Aorta (tissue), 5 donors: ENCODE results near the gene MRPL49. TPM values are rescaled to one million over a fixed set of nuclear protein-coding genes. Genes with fewer than 3 reads are reported as not detected.

ENCODE experiments used
- ATAC-seq: fragments of 200-7000 bp; cut with Tn5 transposase; one replicate; pipeline ENCODE4 v1.9.1; 2022; ENCODE audit warnings: moderate library complexity; ENCODE audit not compliant: low FRiP score
- DNase-seq, 2 donors: peaks; one replicate each; pipeline ENCODE4 v3.0.0-alpha.2; 2020
- H3K27ac ChIP-seq, 2 donors: one replicate each; pipeline ENCODE4 v1.5.1; 2013; ENCODE audit warnings: low read length in 2 of 2, mild to moderate bottlenecking in 2 of 2, moderate library complexity in 2 of 2, control low read depth in 1 of 2, inconsistent platforms in 1 of 2, low read depth in 1 of 2
- H3K27me3 ChIP-seq, 2 donors: one replicate each; pipeline ENCODE4 v1.6.1; 2013; ENCODE audit warnings: control low read depth in 1 of 2, low read length in 1 of 2, mild to moderate bottlenecking in 1 of 2, moderate library complexity in 1 of 2; ENCODE audit not compliant: insufficient read depth in 2 of 2, control insufficient read depth in 1 of 2
- H3K36me3 ChIP-seq, 2 donors: one replicate each; pipeline ENCODE4 v1.6.1; 2013; ENCODE audit warnings: control low read depth in 1 of 2, low read length in 1 of 2, mild to moderate bottlenecking in 1 of 2; ENCODE audit not compliant: insufficient read depth in 2 of 2, control insufficient read depth in 1 of 2
- H3K4me1 ChIP-seq, 2 donors: one replicate each; pipeline ENCODE4 v1.6.1; 2013; ENCODE audit warnings: low read length in 2 of 2, control low read depth in 1 of 2, mild to moderate bottlenecking in 1 of 2, moderate library complexity in 1 of 2; ENCODE audit not compliant: insufficient read depth in 2 of 2, control insufficient read depth in 1 of 2
- H3K4me3 ChIP-seq, 2 donors: one replicate each; pipeline ENCODE4 v1.5.1; 2013; ENCODE audit warnings: low read length in 2 of 2, control low read depth in 1 of 2, mild to moderate bottlenecking in 1 of 2
- H3K9me3 ChIP-seq: one replicate; pipeline ENCODE4 v1.6.1; 2013; ENCODE audit warnings: mild to moderate bottlenecking, low read length; ENCODE audit not compliant: control insufficient read depth
- WGBS, 2 donors: extraction: QIAGEN DNeasy Blood & Tissue Kit; methylation state at CpG; one replicate each; pipeline ENCODE4 v1.1.7; 2013; 5-methylcytosine and 5-hydroxymethylcytosine counted together
- intact Hi-C, 2 donors: fragments of 100-400 bp; cut with DNase I; formaldehyde crosslinking; loops; one replicate each; pipeline versions ENCODE4 v1.14.2 to v1.15.0; 2022
- polyA plus RNA-seq, 2 donors: library from polyadenylated mRNA; stranded (reverse); fragments of 200-250 nt; gene quantifications; one replicate each; pipeline ENCODE4 v1.2.3, GENCODE V29; 2013
- total RNA-seq, 2 donors: library from RNA; stranded (reverse); fragmentation: NEBNext Ultra II Directional; extraction: Animal tissue kit (Norgen Biotek cat#: 25700); gene quantifications; one replicate each; pipeline ENCODE4 v1.2.1, GENCODE V29; 2021
- donor health status: healthy with polysubstance abuse.
- donor health status: Bipolar disorder and iron deficiency.
- donor health status: DM: no; HTN: no; CAD: no.
- donor health status: DM: no; HTN: no; CAD: no.
- donor health status: DM: yes; HTN: yes; CAD: no.

The MRPL49 gene
- total and polyA plus RNA-seq, 4 donors, result 35.0 to 52.2 (median 40.7) TPM

- H3K4me3 ChIP-seq, result no peak overlapping the region
- H3K9me3 ChIP-seq, result no peaks in the 10 kb centered on the region
- intact Hi-C loops, result no loop called here
- ATAC-seq (no peak), DNase-seq (no peak)
- H3K36me3 ChIP-seq, result peaks cover 0 to 4% of the 10 kb centered on the region in 2 donors
- no peak overlapping the region for H3K27ac ChIP-seq
- H3K4me1 ChIP-seq, result no peaks in the 10 kb centered on the region
- H3K27me3 ChIP-seq, result no peaks in the 10 kb centered on the region
- WGBS, 2 donors, result 92 to 93% methylated on average over 38 of the region's 38 CpGs
Observed at GRCh38 chr11:65108469-65109123, 13.5 kb upstream of the MRPL49 start.

GRCh38 chr11:65109231-65110198, 12.6 kb upstream of the MRPL49 start:
- H3K27me3 ChIP-seq, result no peaks in the 10 kb centered on the region
- H3K9me3 ChIP-seq, result no peaks in the 10 kb centered on the region
- WGBS, 2 donors, result 86 to 87% methylated on average over 36 of the region's 36 CpGs
- intact Hi-C loops, result no loop called here
- H3K4me3 ChIP-seq, result no peak overlapping the region
- H3K27ac ChIP-seq, result no peak overlapping the region
- H3K4me1 ChIP-seq, result no peaks in the 10 kb centered on the region
- DNase-seq (no peak), ATAC-seq (no peak)
- peaks cover 0 to 4% of the 10 kb centered on the region in 2 donors for H3K36me3 ChIP-seq

DNA sequence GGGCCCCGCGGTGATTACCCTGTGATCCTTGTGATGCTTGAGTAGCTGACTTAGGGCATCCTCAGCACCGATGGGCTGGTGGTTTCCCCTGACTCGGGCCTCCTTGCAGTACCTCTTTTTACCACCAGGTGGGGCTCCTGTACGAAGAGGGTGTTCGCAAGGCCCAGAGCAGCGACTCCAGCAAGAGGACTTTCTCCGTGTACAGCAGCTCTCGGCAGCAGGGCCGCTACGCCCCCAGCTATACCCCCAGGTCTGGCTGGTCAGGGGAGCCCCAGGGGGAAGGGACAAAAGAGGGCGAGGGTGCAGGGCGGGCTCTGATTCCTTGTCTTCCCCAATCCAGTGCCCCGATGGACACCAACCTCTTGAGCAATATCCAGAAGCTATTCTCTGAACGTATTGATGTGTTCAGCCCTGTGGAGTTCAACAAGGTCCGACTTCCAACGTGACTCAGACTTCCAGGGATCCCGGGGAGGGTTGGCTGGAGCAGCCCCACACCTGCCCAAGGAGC, 11.7 kb upstream of the MRPL49 start:
- intact Hi-C loops, result no loop called here
- WGBS, 2 donors, result 8 to 12% methylated on average over 18 of the region's 18 CpGs
- Histone ChIP-seq H3K27me3 (no peaks in the 10 kb centered on the region), H3K9me3 (no peaks in the 10 kb centered on the region), H3K4me3 (no peak overlapping the region), H3K36me3 (peaks cover 0 to 4% of the 10 kb centered on the region in 2 donors), H3K4me1 (no peaks in the 10 kb centered on the region), H3K27ac (peak overlapping the region in 1 of 2 donors; percentile 28)
- ATAC-seq (peak; percentile 81), DNase-seq (peak; percentile 90 to 96)

DNA sequence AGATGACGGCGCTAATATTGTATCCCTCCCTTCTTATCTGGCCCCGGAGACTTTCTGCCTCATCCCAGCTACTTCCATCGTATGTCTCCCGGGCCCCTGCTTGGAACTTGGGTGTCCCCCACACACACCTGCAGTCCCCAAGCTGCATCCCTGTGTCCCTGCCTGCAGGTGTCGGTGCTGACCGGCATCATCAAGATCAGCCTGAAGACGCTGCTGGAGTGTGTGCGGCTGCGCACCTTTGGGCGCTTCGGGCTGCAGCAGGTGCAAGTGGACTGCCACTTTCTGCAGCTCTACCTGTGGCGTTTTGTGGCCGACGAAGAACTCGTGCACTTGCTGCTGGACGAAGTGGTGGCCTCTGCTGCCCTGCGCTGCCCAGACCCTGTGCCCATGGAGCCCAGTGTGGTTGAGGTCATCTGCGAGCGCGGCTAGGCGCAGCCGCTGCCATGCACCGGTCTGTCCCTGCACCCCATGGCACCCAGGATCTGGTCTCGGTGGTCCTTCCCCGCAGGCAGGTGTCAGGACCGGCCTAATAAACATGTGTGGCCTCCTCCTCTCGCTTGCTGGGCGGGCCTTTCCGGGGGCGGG, 10.9 kb upstream of the MRPL49 start:
- Histone ChIP-seq H3K4me1 (no peaks in the 10 kb centered on the region), H3K27ac (no peak overlapping the region), H3K9me3 (no peaks in the 10 kb centered on the region), H3K36me3 (peaks cover 0 to 4% of the 10 kb centered on the region in 2 donors), H3K27me3 (no peaks in the 10 kb centered on the region), H3K4me3 (no peak overlapping the region)
- DNase-seq, result no peak
- intact Hi-C loops, result no loop called here
- 61 to 63% methylated on average over 31 of the region's 31 CpGs for WGBS, 2 donors
- no peak for ATAC-seq

DNA sequence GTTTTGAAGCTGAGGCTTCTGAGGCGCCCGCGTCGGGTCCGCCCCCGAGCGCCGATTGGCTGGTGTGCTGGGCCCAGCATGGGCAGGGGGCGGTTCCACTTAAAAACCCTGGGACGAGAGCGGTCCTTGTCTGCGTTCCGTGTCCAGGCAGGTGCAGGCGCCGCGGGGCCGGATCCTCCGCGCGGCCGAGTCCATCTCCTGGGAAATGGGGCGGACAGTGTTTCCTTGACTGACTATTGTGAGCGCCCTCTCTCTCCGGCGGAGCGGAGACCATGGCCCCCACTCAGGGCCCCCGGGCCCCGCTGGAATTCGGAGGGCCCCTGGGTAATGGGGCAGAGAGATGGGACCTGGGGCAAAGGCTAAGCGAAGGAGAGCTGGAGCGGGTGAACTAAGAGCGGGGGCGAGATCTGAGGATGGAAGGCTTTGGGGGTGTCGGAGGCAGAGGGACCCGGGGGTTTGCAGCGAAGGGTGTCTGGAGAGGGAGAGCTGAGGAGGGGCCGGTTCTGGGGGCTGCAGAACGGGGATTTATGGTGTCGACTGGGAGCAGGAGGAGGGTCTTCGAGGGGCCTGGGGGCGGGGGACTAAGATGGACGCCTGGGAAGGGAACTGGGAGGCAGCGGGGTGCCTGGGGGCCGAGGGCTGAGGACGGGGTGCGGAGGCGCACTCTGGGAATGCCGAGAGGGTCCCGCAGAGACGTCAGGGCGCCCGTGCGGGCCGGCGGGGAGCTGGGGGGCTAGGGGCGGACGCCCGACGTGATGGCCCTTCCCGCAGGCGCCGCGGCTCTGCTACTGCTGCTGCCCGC, 10.2 kb upstream of the MRPL49 start, which contains the start of gene TM7SF2:
TM7SF2 (plus strand) TSS at position 129 of the 802 bp plus-strand sequence; CDS start at position 273, 144 bp downstream.
- intact Hi-C loops, result no loop called here
- 0 to 1% methylated on average over 54 to 64 of the region's 64 CpGs for WGBS, 2 donors
- Histone ChIP-seq H3K27me3 (no peaks in the 10 kb centered on the region), H3K4me1 (no peaks in the 10 kb centered on the region), H3K27ac (peak within 1 kb of the TSS in 1 of 2 donors; percentile 28), H3K9me3 (no peaks in the 10 kb centered on the region), H3K4me3 (peak within 1 kb of the TSS in 1 of 2 donors; percentile 4), H3K36me3 (peaks cover 0 to 4% of the 10 kb centered on the region in 2 donors)
- DNase-seq, result peak; percentile 97 to 99
- ATAC-seq, result peak; percentile 91

GRCh38 chr11:65112546-65113360, 9.4 kb upstream of the MRPL49 start:
- Histone ChIP-seq H3K27ac (no peak overlapping the region), H3K27me3 (no peaks in the 10 kb centered on the region), H3K4me3 (peak overlapping the region in 1 of 2 donors; percentile 4), H3K36me3 (peaks cover 0 to 3% of the 10 kb centered on the region in 2 donors), H3K4me1 (no peaks in the 10 kb centered on the region), H3K9me3 (no peaks in the 10 kb centered on the region)
- intact Hi-C loops, result no loop called here
- 1% methylated on average over 56 to 57 of the region's 57 CpGs for WGBS, 2 donors
- ATAC-seq (peak; percentile 55), DNase-seq (peak; percentile 77 to 92)

DNA sequence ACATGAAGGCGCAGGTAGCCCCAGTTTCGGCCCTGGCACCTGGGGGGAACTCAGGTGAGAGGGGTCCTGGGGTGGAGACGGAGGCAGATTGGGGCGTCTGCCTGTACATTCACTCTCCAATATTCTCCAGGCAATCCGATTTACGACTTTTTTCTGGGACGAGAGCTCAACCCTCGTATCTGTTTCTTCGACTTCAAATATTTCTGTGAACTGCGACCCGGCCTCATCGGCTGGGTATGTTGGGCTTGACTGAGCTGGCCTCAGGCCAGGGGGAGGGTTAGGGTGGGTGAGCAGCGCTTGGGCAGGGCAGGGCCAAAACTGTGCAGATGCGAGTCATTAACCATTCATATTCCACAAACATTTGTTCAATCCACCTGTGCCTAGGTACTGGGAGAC, 8.8 kb upstream of the MRPL49 start:
- no peaks in the 10 kb centered on the region for H3K4me1 ChIP-seq
- WGBS, 2 donors, result 4 to 7% methylated on average over 14 of the region's 14 CpGs
- DNase-seq, result no peak
- H3K27ac ChIP-seq, result no peak overlapping the region
- no peaks in the 10 kb centered on the region for H3K27me3 ChIP-seq
- intact Hi-C loops, result no loop called here
- no peak overlapping the region for H3K4me3 ChIP-seq
- no peaks in the 10 kb centered on the region for H3K36me3 ChIP-seq
- no peak for ATAC-seq
- H3K9me3 ChIP-seq, result no peaks in the 10 kb centered on the region
